Mesenchymal stem cell (in vitro differentiated cells and primary cell): ENCODE data around the gene TRPV4.

Experiments
- DNase-seq: peaks from one replicate; pipeline ENCODE4 v3.0.0-alpha.2; 2013
- H2AFZ ChIP-seq: one replicate; pipeline ENCODE4 v1.6.1; 2013; ENCODE audit warnings: low read depth, mild to moderate bottlenecking, control low read depth, inconsistent platforms, low read length, moderate library complexity
- H2AK5ac ChIP-seq: 2 replicates; pipeline ENCODE4 v1.6.1; 2013; ENCODE audit warnings: low read length, moderate library complexity, mild to moderate bottlenecking, inconsistent platforms; ENCODE audit not compliant: severe bottlenecking
- H2BK120ac ChIP-seq: one replicate; pipeline ENCODE4 v1.6.1; 2013; ENCODE audit warnings: low read depth, mild to moderate bottlenecking, inconsistent platforms, low read length, moderate library complexity
- H2BK12ac ChIP-seq, 2 experiments: one replicate each; pipeline ENCODE4 v1.6.1; 2013; ENCODE audit warnings: inconsistent platforms in 2 of 2, low read length in 2 of 2, mild to moderate bottlenecking in 2 of 2, moderate library complexity in 2 of 2, control low read depth in 1 of 2
- H2BK15ac ChIP-seq: one replicate; pipeline ENCODE4 v1.6.1; 2013; ENCODE audit warnings: mild to moderate bottlenecking, low read depth, inconsistent platforms; ENCODE audit not compliant: poor library complexity, severe bottlenecking
- H2BK5ac ChIP-seq: 2 replicates; pipeline ENCODE4 v1.6.1; 2013; ENCODE audit warnings: low read depth, mild to moderate bottlenecking, low read length, control low read depth, inconsistent platforms; ENCODE audit not compliant: poor library complexity, severe bottlenecking
- H3K14ac ChIP-seq, 2 experiments: one replicate each; pipeline ENCODE4 v1.6.1; 2013; ENCODE audit warnings: inconsistent platforms in 2 of 2, low read length in 2 of 2, control low read depth in 1 of 2, mild to moderate bottlenecking in 1 of 2, moderate library complexity in 1 of 2
- H3K18ac ChIP-seq, 2 experiments: one replicate each; pipeline ENCODE4 v1.6.1; 2013; ENCODE audit warnings: inconsistent platforms in 2 of 2, low read length in 2 of 2, control low read depth in 1 of 2, low read depth in 1 of 2, mild to moderate bottlenecking in 1 of 2
- H3K23ac ChIP-seq, 2 experiments: one replicate each; pipeline ENCODE4 v1.6.1; 2013; ENCODE audit warnings: inconsistent platforms in 2 of 2, low read length in 2 of 2, mild to moderate bottlenecking in 2 of 2, moderate library complexity in 2 of 2, control low read depth in 1 of 2
- H3K27ac ChIP-seq: 2 replicates; pipeline ENCODE4 v1.5.1; 2013; ENCODE audit warnings: mild to moderate bottlenecking, moderate library complexity, low read length, control low read depth, inconsistent platforms; ENCODE audit not compliant: poor library complexity, severe bottlenecking
- H3K27me3 ChIP-seq, 2 experiments: 2 replicates each; pipeline versions ENCODE4 v1.6.1 to v1.7.0; 2013; ENCODE audit warnings: low read length in 2 of 2, mild to moderate bottlenecking in 2 of 2, moderate library complexity in 2 of 2, control low read depth in 1 of 2, inconsistent platforms in 1 of 2; ENCODE audit not compliant: control insufficient read depth in 1 of 2, insufficient read depth in 1 of 2
- H3K36me3 ChIP-seq, 2 experiments: 2 replicates each; pipeline versions ENCODE4 v1.6.1 to v1.7.0; 2013; ENCODE audit warnings: low read length in 2 of 2, control low read depth in 1 of 2, inconsistent platforms in 1 of 2, low read depth in 1 of 2, mild to moderate bottlenecking in 1 of 2; ENCODE audit not compliant: insufficient read depth in 2 of 2, control insufficient read depth in 1 of 2
- H3K4ac ChIP-seq, 2 experiments: one replicate each; pipeline ENCODE4 v1.6.1; 2013; ENCODE audit warnings: inconsistent platforms in 2 of 2, low read length in 2 of 2, mild to moderate bottlenecking in 2 of 2, moderate library complexity in 2 of 2, control low read depth in 1 of 2, low read depth in 1 of 2
- H3K4me1 ChIP-seq: 2 replicates; pipeline ENCODE4 v1.6.1; 2013; ENCODE audit warnings: low read depth, low read length, control low read depth; ENCODE audit not compliant: control insufficient read depth, insufficient read depth
- H3K4me2 ChIP-seq: 2 replicates; pipeline ENCODE4 v1.6.1; 2013; ENCODE audit warnings: low read length, mild to moderate bottlenecking, inconsistent platforms; ENCODE audit not compliant: poor library complexity, severe bottlenecking
- H3K4me3 ChIP-seq, 2 experiments: 2 replicates each; pipeline versions ENCODE4 v1.5.1 to v1.7.0; 2013; ENCODE audit warnings: low read length in 2 of 2, mild to moderate bottlenecking in 2 of 2, control low read depth in 1 of 2, low read depth in 1 of 2; ENCODE audit not compliant: insufficient read depth in 1 of 2
- H3K79me1 ChIP-seq: replicated peaks from 2 replicates; pipeline ENCODE4 v1.6.1; 2013; ENCODE audit warnings: mild to moderate bottlenecking, control low read depth, low read length, inconsistent platforms; ENCODE audit not compliant: poor library complexity, severe bottlenecking
- H3K9ac ChIP-seq: 2 replicates; pipeline ENCODE4 v1.7.0; 2013; ENCODE audit warnings: mild to moderate bottlenecking, low read length, moderate library complexity
- H3K9me3 ChIP-seq: 2 replicates; pipeline ENCODE4 v1.7.0; 2013; ENCODE audit warnings: mild to moderate bottlenecking, low read length; ENCODE audit not compliant: control insufficient read depth
- H4K8ac ChIP-seq: one replicate; pipeline ENCODE4 v1.6.1; 2013; ENCODE audit warnings: inconsistent platforms, mild to moderate bottlenecking, low read length, moderate library complexity
- H4K91ac ChIP-seq: one replicate; pipeline ENCODE4 v1.6.1; 2013; ENCODE audit warnings: mild to moderate bottlenecking, low read length, inconsistent platforms
- WGBS: methylation state at CpG from one replicate; pipeline ENCODE4 v1.1.7; 2013; ENCODE audit warnings: mixed read lengths; 5-methylcytosine and 5-hydroxymethylcytosine counted together

The TRPV4 gene

DNA sequence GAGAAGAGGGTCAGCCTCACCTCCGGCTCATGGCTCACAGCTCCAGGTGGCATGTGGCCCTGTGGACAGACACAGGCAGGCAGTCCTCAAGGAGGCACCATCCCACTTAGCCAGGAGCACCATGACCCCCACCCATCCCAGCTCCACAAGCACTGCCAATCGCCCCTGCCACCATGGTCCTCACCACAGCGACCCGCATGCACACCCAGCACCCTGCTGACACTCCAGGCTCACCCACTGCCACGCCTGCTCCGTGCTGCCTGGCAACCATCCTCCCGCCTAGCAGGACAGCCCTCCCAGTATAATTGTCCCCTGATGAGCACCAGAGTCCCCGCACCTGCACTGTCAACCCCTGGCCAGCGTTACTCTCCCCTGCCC is 50.9 kb downstream of the TRPV4 start:
- DNase-seq, result no peak
- Histone ChIP-seq H3K27me3 (peaks cover 0 to 13% of the 10 kb centered on the region in 2 experiments), H3K23ac (no peak overlapping the region), H2AFZ (no peak overlapping the region), H3K4me3 (no peak overlapping the region), H3K9ac (no peak overlapping the region), H2BK15ac (no peak overlapping the region), H3K4me2 (no peak overlapping the region), H2BK12ac (no peak overlapping the region), H4K8ac (peak overlapping the region; percentile 28), H2AK5ac (no peak overlapping the region), H2BK5ac (no peak overlapping the region), H3K14ac (peak overlapping the region in 1 of 2 experiments; percentile 9), H3K79me1 (no peaks in the 10 kb centered on the region), H3K9me3 (peaks cover 14% of the 10 kb centered on the region), H3K18ac (no peak overlapping the region), H3K36me3 (peaks cover 4 to 9% of the 10 kb centered on the region in 2 experiments), H3K4me1 (no peaks in the 10 kb centered on the region), H3K27ac (no peak overlapping the region), H3K4ac (no peak overlapping the region), H2BK120ac (no peak overlapping the region), H4K91ac (peak overlapping the region; percentile 68)
- WGBS, result 85% methylated on average over 9 of the region's 9 CpGs

DNA sequence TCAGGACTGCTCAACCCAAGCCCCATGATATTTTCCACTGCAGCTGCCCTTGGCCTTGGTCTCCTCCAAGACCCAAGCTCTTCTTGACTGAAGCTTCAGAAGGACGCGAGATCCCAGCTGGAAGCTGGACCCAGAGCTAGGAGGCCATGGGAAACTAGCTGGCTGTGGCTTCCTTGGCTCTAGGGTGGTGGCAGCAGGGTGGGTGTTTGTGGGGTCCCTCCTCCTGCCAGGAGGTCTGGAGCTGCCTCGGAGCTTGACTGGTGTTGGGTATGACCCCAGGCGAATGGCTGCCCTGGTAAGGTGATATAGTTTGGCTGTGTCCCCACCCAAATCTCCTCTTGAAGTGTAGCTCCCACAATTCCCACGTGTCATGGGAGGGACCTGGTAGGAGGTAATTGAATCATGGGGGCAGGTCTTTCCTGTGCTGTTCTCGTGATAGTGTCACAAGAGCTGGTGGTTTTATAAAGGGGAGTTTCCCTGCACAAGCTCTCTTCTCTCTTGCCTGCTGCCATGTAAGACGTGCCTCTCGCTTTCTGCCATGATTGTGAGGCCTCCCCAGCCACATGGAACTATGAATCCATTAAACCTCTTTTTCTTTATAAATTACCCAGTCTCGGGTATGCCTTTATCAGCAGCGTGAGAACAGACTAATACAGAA is 51.4 kb downstream of the TRPV4 start:
- Histone ChIP-seq H3K14ac (no peak overlapping the region), H3K27me3 (peaks cover 0 to 11% of the 10 kb centered on the region in 2 experiments), H3K27ac (no peak overlapping the region), H3K23ac (no peak overlapping the region), H2BK15ac (no peak overlapping the region), H2BK12ac (no peak overlapping the region), H2BK120ac (no peak overlapping the region), H3K4ac (no peak overlapping the region), H4K8ac (no peak overlapping the region), H3K4me3 (no peak overlapping the region), H3K36me3 (peaks cover 4 to 9% of the 10 kb centered on the region in 2 experiments), H3K9me3 (peaks cover 14% of the 10 kb centered on the region), H2BK5ac (no peak overlapping the region), H2AFZ (no peak overlapping the region), H4K91ac (no peak overlapping the region), H3K4me2 (no peak overlapping the region), H3K79me1 (no peaks in the 10 kb centered on the region), H3K9ac (no peak overlapping the region), H3K4me1 (no peaks in the 10 kb centered on the region), H3K18ac (no peak overlapping the region), H2AK5ac (no peak overlapping the region)
- no peak for DNase-seq
- 73% methylated on average over 8 of the region's 10 CpGs for WGBS

DNA sequence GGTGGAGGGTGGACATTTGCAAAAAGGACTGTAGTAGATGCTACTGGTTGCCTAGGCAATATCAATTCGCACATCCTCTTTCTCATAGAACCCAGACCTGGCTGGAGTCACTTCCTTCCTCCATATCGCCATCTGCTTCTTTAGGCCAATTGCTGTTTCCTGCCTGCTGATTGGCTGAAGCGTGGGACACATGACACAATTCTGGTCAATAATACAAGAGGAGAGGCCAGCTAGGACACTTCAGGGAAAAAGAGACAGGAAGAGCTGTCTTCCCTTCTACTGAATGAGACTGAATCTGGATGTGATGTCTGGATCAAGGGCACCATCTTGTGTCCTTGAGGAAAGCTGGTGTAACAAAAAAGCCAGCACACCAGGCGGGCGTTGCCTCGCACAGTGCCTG is 53.8 kb downstream of the TRPV4 start:
- peaks cover 4% of the 10 kb centered on the region in 2 experiments for H3K36me3 ChIP-seq
- H3K9ac ChIP-seq, result no peak overlapping the region
- peak overlapping the region; percentile 3 for H2BK15ac ChIP-seq
- no peak overlapping the region for H2BK5ac ChIP-seq
- H3K9me3 ChIP-seq, result peaks cover 14% of the 10 kb centered on the region
- no peak overlapping the region for H3K18ac ChIP-seq
- H2AFZ ChIP-seq, result no peak overlapping the region
- DNase-seq, result peak; percentile 5
- H3K4me3 ChIP-seq, result no peak overlapping the region
- no peak overlapping the region for H3K27ac ChIP-seq
- WGBS, result 87% methylated on average over 6 of the region's 6 CpGs
- H3K27me3 ChIP-seq, result peaks cover 6 to 12% of the 10 kb centered on the region in 2 experiments
- H3K79me1 ChIP-seq, result no peaks in the 10 kb centered on the region
- no peak overlapping the region for H3K14ac ChIP-seq
- no peaks in the 10 kb centered on the region for H3K4me1 ChIP-seq
- H4K8ac ChIP-seq, result no peak overlapping the region
- no peak overlapping the region for H3K4me2 ChIP-seq
- no peak overlapping the region for H2AK5ac ChIP-seq
- H2BK12ac ChIP-seq, result no peak overlapping the region
- no peak overlapping the region for H4K91ac ChIP-seq
- no peak overlapping the region for H3K4ac ChIP-seq
- no peak overlapping the region for H2BK120ac ChIP-seq
- H3K23ac ChIP-seq, result no peak overlapping the region

DNA sequence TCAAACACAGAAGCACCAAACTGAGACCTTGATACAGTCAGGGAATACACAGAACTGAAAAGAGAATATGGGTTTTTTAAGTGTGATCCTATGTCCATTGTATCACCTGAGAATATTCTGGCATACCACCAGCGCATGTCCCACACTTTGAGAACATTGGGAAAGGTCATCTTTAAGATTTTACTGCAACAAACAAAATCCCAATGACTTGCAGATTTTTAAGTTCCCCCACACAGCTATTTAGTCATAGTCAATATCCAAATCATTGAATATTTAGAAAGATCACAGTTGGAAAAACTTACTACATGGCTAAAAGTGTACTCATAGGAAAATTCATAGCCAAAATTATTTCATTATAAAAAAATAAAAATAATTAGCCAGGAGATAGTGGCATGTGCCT is 54.5 kb downstream of the TRPV4 start:
- Histone ChIP-seq H4K8ac (no peak overlapping the region), H3K4me2 (no peak overlapping the region), H2AFZ (no peak overlapping the region), H3K14ac (no peak overlapping the region), H3K27me3 (peaks cover 10 to 19% of the 10 kb centered on the region in 2 experiments), H3K4me3 (no peak overlapping the region), H3K9ac (no peak overlapping the region), H3K36me3 (peaks cover under 1 to 1% of the 10 kb centered on the region in 2 experiments), H2BK15ac (no peak overlapping the region), H2BK120ac (no peak overlapping the region), H3K23ac (no peak overlapping the region), H3K79me1 (no peaks in the 10 kb centered on the region), H4K91ac (no peak overlapping the region), H3K18ac (no peak overlapping the region), H3K4ac (no peak overlapping the region), H2BK12ac (no peak overlapping the region), H3K4me1 (no peaks in the 10 kb centered on the region), H2AK5ac (no peak overlapping the region), H3K27ac (no peak overlapping the region), H2BK5ac (no peak overlapping the region), H3K9me3 (peaks cover 14% of the 10 kb centered on the region)
- 93% methylated on average over 1 of the region's 1 CpG for WGBS
- no peak for DNase-seq
